Ovary (tissue), 9 donors: ENCODE measurements around the gene ERN1. TPM values are rescaled to one million over a fixed set of nuclear protein-coding genes. Genes with fewer than 3 reads are reported as not detected.

Experiments used
- DNase-seq, 5 donors: peaks; one replicate each; pipeline ENCODE4 v3.0.0-alpha.2; 2019 to 2020
- H3K27ac ChIP-seq, 2 donors: fragments of 200-600 bp; one replicate each; pipeline versions ENCODE4 v1.5.1 to v1.8.0; 2019 to 2022
- H3K27me3 ChIP-seq: fragments of 200-600 bp; one replicate; pipeline ENCODE4 v1.8.0; 2022
- H3K36me3 ChIP-seq: fragments of 200-600 bp; sonication (generic); one replicate; pipeline ENCODE4 v1.5.1; 2019
- H3K4me1 ChIP-seq: one replicate; pipeline ENCODE4 v1.8.1; 2013; ENCODE audit warnings: mild to moderate bottlenecking, moderate library complexity; ENCODE audit not compliant: insufficient read depth
- H3K4me3 ChIP-seq: fragments of 200-600 bp; sonication (generic); one replicate; pipeline ENCODE4 v1.5.1; 2017
- H3K9me3 ChIP-seq, 2 donors: fragments of 200-600 bp in 1 of 2; sonication (generic) in 1 of 2; one replicate each; pipeline versions ENCODE4 v1.5.1 to v1.8.1; 2013 to 2019; ENCODE audit warnings: mild to moderate bottlenecking in 1 of 2, moderate library complexity in 1 of 2
- CTCF ChIP-seq, 3 donors: fragments of 450-650 bp in 2 of 3; fragments of 200-600 bp in 1 of 3; IDR thresholded peaks; one replicate each; pipeline versions ENCODE4 v1.5.1 to v1.8.0; 2016 to 2022; ENCODE audit warnings: antibody characterized with exemption in 3 of 3, mild to moderate bottlenecking in 1 of 3
- EP300 ChIP-seq: sonication (generic); formaldehyde crosslinking; IDR thresholded peaks from one replicate; pipeline ENCODE4 v1.6.1; 2017; ENCODE audit warnings: antibody characterized with exemption
- POLR2A ChIP-seq: fragments of 450-650 bp; IDR thresholded peaks from one replicate; pipeline ENCODE4 v1.6.1; 2017; ENCODE audit warnings: antibody characterized with exemption, mild to moderate bottlenecking, moderate library complexity
- WGBS, 3 donors: extraction: QIAGEN DNeasy Blood & Tissue Kit in 1 of 3; methylation state at CpG; one replicate each; pipeline versions ENCODE4 v1.1.5 to v1.1.7; 2013 to 2017; 5-methylcytosine and 5-hydroxymethylcytosine counted together
- intact Hi-C, 4 donors: fragments of 100-400 bp; cut with DNase I; formaldehyde crosslinking; loops; one replicate each; pipeline versions ENCODE4 v1.11.0 to v1.15.1; 2022 to 2023
- polyA plus RNA-seq, 2 donors: library from polyadenylated mRNA; stranded (reverse); fragments of 200-250 nt in 1 of 2; fragments of 350-450 nt in 1 of 2; fragmentation: Illumina TruSeq in 1 of 2; extraction: RNeasy Lipid Tissue Mini Kit (QIAGEN cat#74804) in 1 of 2; gene quantifications; one replicate each; pipeline ENCODE4 v1.2.3, GENCODE V29; 2013 to 2014
- total RNA-seq, 7 donors: library from RNA; depleted of rRNA in 2 of 7; stranded (reverse); fragments of >200 nt in 2 of 7; fragmentation: NEBNext Ultra II Directional in 3 of 7; extraction: Animal tissue kit (Norgen Biotek cat#: 25700) in 3 of 7; gene quantifications; one replicate each; pipeline versions ENCODE4 v1.1.0 to v1.2.4, GENCODE V29; 2016 to 2023
- donor health status: DM: no; HTN: no; CAD: no; lungs with moderate emphysema.
- donor health status: DM: no; HTN: no; CAD: no.
- donor health status: Bipolar disorder and iron deficiency.
- donor health status: DM: yes; HTN: yes; CAD: no.
- donor health status: DM: no; HTN: no; CAD: no.
- donor health status: DM: yes; HTN: yes; CAD: no.

Gene ERN1
- total and polyA plus RNA-seq, 9 donors, result 8.1 to 73.4 (median 30.4) TPM

GRCh38 chr17:64163468-64163867 lies 33.5 kb upstream of the ERN1 start:
- TF ChIP-seq CTCF (IDR thresholded peaks at IDR 0.05) (no peak), EP300 (no peak), POLR2A (no peak)
- DNase-seq, result no peak

GRCh38 chr17:64162554-64162953 lies 32.6 kb upstream of the ERN1 start:
- Histone ChIP-seq H3K36me3 (no peaks in the 10 kb centered on the region), H3K9me3 (no peaks in the 10 kb centered on the region), H3K4me3 (no peak overlapping the region), H3K27me3 (no peaks in the 10 kb centered on the region), H3K27ac (no peak overlapping the region), H3K4me1 (no peaks in the 10 kb centered on the region)
- intact Hi-C loops, result no loop called here
- no peak for DNase-seq
- no peak for TF ChIP-seq CTCF (IDR thresholded peaks at IDR 0.05)
- TF ChIP-seq POLR2A, result no peak
- no peak for TF ChIP-seq EP300
- 75 to 96% (median 91%) methylated on average over 2 of the region's 2 CpGs for WGBS, 3 donors

More at GRCh38 chr17:64163468-64163867, 33.5 kb upstream of the ERN1 start:
- 80 to 97% (median 88%) methylated on average over 6 of the region's 6 CpGs for WGBS, 3 donors
- Histone ChIP-seq H3K4me1 (no peaks in the 10 kb centered on the region), H3K27me3 (no peaks in the 10 kb centered on the region), H3K4me3 (no peak overlapping the region), H3K36me3 (no peaks in the 10 kb centered on the region), H3K27ac (no peak overlapping the region), H3K9me3 (no peaks in the 10 kb centered on the region)
- intact Hi-C loops, result no loop called here

GRCh38 chr17:64161380-64162176 lies 31.6 kb upstream of the ERN1 start:
- DNase-seq, result no peak
- WGBS, 3 donors, result 76 to 85% (median 80%) methylated on average over 6 of the region's 6 CpGs
- Histone ChIP-seq H3K27ac (no peak overlapping the region), H3K27me3 (no peaks in the 10 kb centered on the region), H3K36me3 (no peaks in the 10 kb centered on the region), H3K4me1 (no peaks in the 10 kb centered on the region), H3K4me3 (no peak overlapping the region), H3K9me3 (no peaks in the 10 kb centered on the region)
- TF ChIP-seq EP300 (no peak), POLR2A (no peak), CTCF (IDR thresholded peaks at IDR 0.05) (no peak)
- intact Hi-C loops, result no loop called here

GRCh38 chr17:64160378-64160777 lies 30.4 kb upstream of the ERN1 start:
- no peak overlapping the region for H3K27ac ChIP-seq
- peaks cover 2% of the 10 kb centered on the region for H3K4me1 ChIP-seq
- no peak overlapping the region for H3K4me3 ChIP-seq
- H3K9me3 ChIP-seq, result no peaks in the 10 kb centered on the region
- H3K36me3 ChIP-seq, result no peaks in the 10 kb centered on the region
- no peak for DNase-seq
- 90 to 95% (median 93%) methylated on average over 4 of the region's 4 CpGs for WGBS, 3 donors
- H3K27me3 ChIP-seq, result no peaks in the 10 kb centered on the region
- intact Hi-C loops, result no loop called here
- no peak for TF ChIP-seq POLR2A
- TF ChIP-seq EP300, result no peak
- no peak for TF ChIP-seq CTCF (IDR thresholded peaks at IDR 0.05)
